HG03045 (cell line): Measurements from ENCODE around the gene MGAT4B.
"Not testable (repeated sequence)": the region's sequence is repeated elsewhere in the genome, so short reads cannot be mapped to it uniquely, and the experiment has no call there.

Experiments used
- ATAC-seq: cut with Tn5 transposase; IDR thresholded peaks from one replicate; pipeline ENCODE4 v1.9.1; 2021; ENCODE audit warnings: mild to moderate bottlenecking, moderate library complexity; ENCODE audit not compliant: unreplicated experiment

MGAT4B gene

DNA sequence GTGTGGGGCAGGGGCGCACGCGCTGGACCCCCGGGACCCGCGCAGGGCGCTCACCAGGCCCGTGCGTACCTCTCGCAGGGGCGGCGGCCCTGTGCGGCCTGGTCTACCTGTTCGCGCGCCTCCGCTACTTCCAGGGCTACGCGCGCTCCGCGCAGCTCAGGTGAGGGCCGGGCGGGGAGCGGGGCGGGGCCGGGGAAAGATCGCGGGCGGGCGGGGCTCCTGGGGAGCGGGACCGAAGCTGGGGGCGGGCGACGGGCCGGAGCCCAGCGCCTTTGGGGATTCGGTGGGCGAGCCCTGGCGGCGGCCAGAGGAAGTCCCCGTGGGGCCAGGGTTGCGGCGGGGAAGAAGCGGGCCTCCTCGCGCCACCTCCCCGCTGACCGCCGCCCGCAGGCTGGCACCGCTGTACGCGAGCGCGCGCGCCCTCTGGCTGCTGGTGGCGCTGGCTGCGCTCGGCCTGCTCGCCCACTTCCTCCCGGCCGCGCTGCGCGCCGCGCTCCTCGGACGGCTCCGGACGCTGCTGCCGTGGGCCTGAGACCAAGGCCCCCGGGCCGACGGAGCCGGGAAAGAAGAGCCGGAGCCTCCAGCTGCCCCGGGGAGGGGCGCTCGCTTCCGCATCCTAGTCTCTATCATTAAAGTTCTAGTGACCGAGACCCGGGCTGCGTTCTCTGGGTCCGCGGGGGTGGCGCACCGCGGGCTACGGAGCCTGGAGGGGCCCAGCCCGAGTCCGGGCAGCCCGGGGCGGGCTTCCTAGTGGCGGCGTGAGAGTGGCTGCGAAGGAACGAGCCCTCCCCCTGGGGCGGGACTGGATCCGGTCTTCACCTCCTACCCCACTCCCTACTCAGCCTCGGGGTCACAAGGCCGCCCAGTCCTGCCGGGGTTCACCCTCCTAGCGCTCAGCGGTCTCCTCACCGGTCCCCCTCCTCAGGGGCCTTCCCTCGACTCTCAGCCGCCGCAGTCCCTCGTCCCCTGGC, 10.5 kb downstream of the MGAT4B start:
- peak; percentile 73 for ATAC-seq

DNA sequence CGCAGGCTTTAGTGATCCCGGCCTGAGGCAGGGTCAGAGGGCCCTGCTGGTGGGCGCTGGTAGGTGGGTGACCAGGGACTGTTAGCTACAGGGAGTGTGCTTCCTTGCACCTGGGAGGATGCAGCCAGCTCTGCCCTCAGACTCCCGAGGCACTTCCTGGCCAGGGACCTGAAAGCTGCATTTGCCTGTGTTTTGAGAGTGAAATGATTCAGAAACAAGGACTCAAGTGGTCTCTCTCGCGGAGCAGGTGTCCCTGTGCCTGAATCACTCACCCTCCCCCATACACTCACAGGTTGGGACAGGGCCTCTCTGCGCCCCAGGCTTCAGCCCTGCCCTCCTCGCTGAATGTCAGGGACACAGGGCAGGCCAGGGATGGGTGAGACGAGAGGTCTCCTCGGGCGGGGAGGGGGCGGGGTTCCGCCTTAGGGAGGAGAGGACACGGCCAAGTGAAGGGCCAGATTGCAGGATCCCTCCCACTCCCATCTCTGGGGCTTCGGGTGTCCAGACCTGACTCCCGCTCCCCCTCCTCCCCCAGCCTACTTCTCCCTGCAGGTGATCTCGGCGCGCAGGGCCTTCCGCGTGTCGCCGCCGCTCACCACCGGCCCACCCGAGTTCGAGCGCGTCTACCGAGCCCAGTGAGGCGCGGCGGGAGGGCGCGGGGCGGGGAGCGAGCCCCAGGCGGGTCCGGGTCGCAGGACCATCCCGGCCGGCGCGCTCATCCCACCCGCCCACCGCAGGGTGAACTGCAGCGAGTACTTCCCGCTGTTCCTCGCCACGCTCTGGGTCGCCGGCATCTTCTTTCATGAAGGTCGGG, 11.4 kb downstream of the MGAT4B start:
- no peak for ATAC-seq

DNA sequence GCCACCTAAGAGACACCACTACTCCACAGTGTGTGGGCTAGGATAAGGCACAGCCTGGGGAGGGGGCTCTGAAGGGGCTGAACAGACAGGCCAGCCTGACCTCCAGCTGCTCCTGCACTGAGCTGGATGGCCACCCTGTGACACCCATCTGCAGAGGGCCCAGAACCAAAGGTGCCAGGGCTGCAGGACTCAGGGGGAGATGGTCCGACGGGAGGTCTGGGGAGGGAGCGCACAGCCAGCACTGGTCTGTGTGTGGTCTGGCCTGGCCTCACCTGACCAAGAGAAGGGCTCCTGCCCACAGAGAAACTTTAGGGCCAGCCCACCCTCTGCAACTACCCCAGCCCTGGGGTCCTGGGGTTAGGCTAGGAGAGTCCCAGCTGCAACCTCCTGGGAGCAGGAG, 12.1 kb downstream of the MGAT4B start:
- ATAC-seq, result no peak

DNA sequence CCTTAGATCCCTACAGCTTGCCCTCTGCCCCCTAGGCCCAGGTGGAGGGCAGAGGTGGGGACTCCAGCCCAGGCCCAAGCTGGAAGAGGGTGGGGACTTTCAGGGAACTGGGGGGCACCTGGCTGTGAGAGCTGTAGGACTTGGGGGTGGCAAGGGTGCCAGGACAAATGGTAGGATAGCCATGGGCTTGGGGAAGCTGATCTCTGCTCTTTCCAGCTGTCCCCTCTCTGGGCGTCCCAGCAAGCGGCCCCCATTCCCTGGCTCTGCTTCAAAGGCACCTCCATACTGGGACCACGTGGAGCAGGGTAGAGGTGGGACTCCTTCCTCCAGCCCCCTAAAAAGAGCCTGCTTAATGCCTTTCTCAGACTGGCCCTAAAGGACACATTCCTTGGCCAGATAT, 12.5 kb downstream of the MGAT4B start:
- no peak for ATAC-seq

DNA sequence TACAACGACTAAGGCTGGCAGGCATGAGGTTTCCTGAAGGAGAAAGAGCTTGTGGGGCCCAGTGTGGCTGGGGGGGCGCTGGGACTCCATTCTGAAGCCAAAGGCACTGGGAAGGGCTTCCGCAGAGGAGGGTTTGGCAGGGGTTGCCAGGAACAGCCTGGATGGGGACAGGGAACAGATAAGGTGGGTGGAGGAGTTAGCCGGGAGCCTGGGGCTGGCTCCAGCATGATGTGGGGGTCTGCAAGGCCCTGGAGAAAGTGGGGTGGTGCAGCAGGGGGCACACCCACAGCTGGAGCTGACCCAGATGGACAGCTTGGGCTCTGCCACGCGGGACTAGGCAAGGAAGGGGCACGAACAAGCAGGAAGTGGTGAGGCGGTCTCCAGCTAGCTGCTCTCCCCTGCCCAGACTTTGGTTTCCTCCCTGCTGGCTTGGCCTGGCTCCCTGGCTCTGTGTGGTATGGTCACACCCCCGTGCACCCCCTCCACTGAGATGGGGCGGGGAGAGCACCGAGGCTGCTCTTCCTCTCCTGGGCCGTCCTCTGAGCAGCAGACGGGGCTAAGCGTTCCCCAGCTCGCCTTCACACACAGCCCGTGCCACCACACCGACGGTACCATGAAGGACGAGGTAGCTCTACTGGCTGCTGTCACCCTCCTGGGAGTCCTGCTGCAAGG, 13.1 kb downstream of the MGAT4B start, which contains the start of gene LTC4S:
Gene LTC4S (plus strand): TSS at position 519 of the 672 bp plus-strand sequence. CDS start 95 bp downstream, at position 614.
- no peak for ATAC-seq

DNA sequence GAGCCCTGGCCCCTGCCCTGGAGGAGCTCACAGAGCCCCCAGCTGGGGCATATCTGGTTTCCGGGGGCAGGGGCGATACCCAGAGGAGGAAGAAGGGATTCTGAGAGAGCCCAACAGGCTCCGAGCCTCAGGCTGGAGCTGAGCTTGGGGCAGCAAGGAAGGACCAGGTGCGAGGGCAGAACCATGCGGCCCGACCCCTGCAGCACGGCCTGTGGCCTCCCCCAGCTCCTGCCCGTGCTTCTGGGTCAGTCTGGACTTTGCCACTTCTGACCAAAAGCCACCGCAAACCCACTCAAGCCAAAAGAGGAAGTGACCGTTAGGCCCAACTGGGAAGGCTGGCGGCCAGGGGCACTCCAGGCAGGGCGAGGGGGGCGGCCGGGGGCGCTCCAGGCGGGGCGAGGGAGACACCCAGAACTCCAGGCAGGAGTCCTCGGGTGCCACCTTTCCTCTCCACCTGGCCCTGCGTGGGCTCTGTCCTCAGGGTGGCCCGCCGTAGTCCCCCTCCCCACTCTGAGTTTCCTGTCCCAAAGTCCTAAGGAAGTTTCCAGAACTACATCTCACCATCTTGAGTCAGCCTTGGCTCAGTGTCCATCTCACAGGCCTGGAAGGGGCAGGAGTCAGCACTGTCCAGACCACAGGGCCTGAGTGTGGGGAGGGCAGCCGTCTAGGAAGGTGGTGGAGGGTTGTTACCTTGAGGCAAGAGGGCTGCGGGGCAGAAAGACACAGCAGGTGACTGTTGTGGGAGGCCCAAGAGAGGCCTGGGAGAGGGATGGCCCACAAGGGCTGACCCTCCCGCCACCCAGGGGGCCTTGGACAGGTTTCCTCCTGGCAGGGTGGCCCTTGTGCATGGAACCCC, 13.8 kb downstream of the MGAT4B start:
- no peak for ATAC-seq

DNA sequence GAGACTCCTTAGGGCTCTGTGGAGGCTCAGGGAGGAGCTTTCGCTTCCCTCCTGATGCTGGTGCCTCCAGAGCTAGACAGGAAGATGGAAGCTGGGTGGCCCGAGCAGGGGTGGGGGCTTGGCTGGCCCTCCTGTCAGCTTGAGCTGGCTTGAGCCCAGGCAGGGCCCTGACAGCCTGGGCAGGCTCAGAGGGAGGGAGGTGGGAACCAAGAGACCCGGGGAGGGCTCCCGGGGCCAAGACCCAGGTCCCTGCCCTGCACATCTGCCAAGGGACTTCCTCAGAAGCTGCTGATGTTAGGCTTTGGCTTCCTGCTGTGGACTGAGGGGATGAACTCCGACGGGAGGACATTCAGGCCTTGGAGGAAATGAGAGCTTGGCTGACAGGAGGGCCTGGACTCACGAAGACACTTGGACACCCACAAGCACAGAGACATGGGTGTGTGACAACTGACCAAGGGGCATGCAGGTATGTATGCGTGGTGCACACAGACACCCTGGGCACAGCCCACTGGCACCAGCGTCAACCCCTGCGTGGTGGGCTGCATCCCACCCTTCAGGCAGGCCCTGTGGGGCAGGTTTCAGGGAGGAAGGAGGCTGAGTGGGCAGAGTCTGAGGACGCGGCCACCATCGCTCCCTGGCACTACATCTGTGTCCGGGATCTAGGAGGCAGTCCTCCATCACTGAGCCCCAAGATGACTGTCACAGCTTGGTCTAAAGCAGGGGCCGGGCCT, 14.6 kb downstream of the MGAT4B start:
- ATAC-seq, result no peak

DNA sequence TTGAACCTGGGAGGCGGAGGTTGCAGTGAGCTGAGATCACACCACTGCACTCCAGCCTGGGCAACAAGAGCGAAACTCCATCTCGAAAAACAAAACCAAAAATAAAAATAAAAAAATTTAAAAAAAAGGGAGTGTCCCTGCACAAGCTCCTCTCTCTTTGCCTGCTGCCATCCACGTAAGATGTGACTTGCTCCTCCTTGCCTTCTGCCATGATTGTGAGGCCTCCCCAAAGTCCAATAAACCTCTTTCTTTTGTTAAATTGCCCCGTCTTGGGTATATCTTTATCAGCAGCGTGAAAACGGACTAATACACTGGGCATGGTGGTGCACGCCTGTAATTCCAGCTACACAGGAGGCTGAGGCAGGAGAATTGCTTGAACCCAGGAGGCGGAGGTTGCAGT, 17.4 kb downstream of the MGAT4B start:
- ATAC-seq, result not testable (repeated sequence)

DNA sequence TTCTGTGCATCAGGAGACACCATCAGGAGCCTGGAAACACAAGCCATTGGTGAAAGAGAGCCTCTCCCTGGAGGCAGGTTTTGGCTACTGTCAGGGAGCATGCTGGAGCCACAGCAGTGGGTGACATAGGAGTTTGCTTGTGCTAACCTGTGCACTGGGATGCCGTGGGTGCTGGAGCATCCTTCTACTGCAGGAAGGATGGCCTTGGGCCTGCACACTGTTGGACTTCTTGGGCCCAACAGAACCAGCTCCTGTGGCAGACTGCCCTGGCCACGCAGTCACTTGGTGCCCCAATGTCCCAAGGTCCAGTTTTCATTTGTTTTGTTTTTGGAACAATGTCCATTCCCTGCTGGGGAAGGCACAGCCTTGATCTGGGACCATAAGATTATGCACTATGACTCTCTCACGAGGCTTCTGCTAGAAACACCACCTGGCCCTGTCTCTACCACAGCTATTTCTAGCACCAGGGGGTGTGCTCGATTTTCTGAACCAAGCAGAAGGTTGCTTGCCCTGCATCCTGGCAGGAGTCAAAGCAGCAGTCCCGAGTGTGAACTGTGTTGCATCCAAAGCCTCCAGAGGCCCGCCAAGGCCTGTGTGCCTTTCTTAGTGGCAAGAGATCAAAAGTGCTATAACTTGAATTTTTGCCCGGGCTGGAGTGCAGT, 18.3 kb downstream of the MGAT4B start:
- ATAC-seq, result no peak

DNA sequence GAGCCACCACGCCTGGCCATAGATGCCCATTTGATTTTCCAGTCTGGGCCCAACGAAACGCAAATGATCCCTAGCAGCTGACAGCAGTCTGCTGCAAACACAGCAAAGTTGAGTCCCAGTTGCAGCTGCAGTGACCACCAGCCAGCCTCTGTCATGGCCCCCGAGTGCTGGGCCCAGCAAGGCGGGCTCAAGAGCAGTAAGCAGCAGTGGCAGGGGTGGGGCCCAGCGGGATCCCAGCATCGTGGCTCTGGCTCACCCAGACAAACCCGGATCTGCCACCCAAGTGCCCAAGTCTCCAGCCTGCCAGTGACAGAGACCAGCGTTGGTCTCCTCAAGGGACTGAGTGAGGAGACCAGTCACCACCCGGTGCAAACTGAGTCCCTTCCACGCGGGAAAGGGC, 19.8 kb downstream of the MGAT4B start:
- no peak for ATAC-seq

DNA sequence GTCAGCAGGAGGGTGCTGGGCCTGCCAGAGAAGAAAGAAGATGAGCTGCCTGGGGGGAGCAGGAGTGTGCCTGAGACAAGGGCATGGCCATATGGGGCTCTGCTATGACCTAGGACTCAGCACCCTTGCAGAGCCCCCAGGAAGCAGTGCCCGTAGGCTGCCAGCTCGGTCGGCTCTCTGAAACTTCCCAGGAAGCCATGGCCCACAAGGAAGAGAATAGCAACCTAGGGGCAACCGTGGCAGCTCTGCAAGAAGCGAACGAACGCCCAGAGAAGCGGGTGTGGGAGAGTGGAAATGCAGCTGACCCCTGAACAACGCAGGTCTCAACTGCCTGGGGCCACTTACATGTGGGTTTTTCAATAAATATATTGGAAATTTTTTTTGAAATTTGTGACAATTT, 23.5 kb downstream of the MGAT4B start:
- ATAC-seq, result no peak

DNA sequence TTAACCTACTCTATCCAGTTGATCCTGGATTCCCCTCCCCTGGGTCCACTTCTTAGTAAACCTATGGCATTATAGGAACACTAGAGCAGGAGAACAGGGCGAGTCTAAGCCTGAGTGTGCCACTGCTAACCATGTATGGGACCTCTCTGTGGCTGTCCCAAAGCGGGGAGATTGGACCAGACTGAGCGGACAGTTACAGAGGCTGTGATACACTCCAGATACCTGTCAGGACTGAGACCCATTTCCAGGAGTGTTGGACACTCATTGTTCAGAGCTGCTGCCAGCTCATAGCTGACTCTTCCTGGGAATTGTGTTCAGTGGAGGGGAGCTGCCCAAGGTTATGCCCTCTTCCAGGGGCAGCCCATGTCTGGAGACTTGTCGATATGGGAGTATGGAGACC, 24.8 kb downstream of the MGAT4B start:
- no peak for ATAC-seq

DNA sequence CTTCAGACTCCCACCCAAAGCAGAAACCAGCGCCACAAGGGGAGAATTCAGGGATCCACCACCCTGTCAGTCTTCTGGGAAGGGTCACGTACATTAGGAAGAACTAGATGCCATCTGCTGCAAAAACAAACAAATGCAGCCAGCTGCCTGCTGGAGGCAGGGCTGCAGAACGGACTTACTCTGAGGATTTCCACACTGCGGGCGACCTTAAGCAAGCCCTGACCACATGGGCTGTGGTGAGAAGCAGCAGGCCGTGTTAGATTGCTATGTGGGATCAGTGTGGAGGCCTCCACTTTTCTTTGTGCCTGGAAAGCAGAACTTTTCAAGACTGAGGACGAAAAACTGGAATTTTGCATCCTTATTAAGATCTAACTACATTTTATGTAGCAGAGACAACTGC, 26.3 kb downstream of the MGAT4B start:
- no peak for ATAC-seq

DNA sequence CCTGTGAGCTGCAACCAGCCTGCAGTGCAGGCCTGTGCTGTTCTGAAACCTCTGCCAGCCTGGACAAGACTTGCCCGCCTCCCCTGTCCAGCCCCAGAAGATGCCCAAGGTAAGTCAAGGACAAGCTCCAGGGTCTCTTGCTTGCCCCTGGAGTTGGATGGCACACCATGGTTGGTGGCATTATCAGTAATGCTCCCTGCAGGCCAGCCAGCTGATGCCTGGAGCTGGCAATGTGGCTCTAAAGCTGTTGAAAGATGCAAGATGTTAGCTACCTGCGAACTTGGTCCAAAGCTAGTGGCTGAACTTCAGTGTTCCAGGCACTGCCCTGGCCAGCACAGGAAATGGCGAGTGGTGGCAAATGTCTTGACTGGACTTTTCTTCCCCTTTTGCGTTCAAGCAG, 26.8 kb downstream of the MGAT4B start:
- no peak for ATAC-seq

DNA sequence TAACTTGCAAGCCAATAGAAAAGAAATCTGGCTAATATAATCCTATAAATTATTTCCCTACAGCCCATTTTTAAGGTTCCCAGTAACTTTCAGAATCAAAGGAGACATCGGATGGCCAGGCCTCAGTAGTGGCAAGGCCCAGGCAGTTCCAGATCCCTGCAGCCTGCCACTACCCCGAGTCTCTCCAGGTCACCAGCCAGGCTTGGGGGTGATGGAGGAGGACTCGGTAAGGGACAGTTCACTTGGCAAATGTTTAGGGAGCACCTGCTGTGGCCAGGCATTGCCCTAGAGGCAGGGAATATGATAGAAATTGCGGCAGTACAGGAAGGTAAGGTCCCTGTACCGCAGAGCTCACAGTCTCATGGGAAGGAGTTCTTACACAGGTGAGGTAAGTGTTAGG, 28.1 kb downstream of the MGAT4B start:
- ATAC-seq, result no peak

DNA sequence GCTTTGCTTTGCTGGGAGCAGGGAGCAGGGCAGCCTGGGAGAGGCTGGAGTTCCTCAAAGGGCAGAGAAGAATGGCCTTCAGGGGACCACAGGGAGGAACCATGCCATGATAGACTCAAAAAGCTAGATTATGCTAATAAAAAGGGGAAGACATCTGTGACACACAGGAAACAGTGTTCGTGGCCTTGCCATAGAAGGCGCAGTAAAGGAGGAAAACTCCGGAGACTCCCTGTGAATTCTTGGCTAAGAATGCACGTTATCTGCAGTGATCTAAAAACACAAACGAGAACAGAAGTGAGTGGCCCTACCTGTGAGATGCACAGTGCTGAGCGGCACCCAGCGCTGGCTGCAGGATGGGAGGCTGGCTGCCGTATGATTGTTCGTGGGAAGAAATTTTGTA, 28.8 kb downstream of the MGAT4B start:
- ATAC-seq, result no peak

DNA sequence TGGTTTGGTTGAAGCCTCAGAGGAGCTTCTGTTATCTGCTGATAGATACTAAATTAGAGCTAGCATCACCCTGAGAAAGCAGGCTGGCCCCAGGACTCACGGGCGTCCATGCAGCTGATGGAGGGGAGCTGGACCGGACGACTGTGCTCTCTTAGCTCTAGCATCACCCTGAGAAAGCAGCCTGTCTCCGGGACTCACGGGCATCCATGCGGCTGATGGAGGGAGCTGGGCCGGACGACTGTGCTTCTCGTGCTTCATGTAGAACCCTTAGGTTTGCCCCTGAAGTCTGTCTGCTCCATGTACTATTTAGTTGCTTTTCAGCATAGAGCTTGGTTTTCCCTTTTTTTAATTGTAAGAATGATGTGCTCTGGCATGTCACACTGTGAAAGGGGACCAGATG, 29.2 kb downstream of the MGAT4B start:
- ATAC-seq, result no peak

DNA sequence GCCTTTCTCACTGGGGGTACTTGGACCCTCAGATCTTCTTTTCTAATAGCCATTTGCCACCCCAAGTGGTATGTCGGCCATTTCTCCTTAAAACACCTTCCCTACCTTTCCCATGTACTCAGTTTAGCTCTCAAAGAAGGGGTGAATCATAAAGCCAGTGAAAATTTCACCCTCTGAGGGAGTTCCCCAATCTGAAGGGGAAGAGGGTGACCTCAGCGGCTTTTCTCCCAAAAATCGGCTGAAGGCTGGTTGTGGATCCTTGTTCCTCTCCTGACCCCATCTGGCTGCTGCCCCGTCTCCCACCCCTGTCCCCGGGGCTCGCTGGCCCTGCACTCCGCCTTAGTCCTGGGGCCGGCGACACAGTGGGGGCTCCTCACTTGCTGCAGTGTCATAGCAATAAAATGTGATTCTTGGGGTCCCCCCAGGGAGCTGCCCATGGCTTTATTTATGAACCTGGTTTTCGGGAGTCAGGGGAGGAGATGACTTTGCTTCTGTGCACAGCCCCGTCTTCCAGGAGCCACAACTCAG, 30.2 kb downstream of the MGAT4B start:
- ATAC-seq, result no peak

DNA sequence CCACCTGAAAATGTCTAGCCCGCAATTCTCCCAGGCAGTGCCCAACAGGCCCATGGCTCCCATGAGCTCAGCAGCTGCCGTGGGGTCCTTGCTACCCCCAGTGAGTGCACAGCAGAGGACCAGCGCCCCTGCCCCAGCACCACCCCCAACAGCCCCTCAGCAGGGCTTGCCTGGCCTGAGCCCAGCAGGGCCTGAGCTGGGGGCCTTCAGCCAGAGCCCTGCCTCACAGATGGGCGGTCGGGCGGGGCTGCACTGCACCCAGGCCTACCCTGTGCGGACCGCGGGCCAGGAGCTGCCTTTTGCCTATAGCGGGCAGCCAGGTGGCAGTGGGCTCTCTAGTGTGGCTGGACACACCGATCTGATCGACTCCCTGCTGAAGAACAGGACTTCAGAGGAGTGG, 32.2 kb downstream of the MGAT4B start:
- no peak for ATAC-seq
